ENCODE results near the gene DCK. TPM values are rescaled to one million over a fixed set of nuclear protein-coding genes. Genes with fewer than 3 reads are reported as not detected.

DCK gene
- total RNA-seq (2014; rRNA removed; shearing (Covaris generic)), result 32.6 and 33.1 TPM in 2 replicates
- polyA plus RNA-seq (2016; fragmentation: Nextera tagmentation; extraction: Ambion mirVana), result 40.3 and 40.6 TPM in 2 replicates

DNA sequence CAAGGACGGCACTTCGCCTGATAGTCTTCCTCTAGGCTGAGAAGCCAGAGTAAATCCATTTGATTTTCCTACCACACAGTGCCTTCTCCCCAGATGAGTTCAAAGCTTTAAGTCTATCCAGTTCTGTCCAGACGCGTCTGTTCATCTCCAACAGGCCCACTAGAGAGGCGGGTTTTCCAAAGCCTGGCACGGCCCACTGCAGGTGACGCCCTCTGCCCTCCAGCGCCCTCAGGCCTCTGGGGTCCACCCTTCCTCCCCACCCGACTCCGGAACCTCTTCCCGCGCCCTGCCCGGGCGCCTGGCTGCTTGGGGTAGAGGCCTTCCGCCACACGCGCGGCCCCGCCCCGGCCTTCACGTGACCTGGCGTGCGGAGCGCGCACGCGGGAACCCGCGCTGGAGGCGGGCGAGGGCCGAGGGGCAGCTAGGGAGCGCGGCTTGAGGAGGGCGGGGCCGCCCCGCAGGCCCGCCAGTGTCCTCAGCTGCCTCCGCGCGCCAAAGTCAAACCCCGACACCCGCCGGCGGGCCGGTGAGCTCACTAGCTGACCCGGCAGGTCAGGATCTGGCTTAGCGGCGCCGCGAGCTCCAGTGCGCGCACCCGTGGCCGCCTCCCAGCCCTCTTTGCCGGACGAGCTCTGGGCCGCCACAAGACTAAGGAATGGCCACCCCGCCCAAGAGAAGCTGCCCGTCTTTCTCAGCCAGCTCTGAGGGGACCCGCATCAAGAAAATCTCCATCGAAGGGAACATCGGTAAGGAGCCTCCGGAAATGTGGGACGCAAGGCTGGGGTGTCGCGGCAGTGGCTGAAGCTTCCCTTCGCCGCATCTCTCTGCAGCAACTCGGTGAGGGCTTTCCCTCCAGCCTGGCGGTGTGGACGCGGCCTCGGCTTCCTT lies at the start of gene DCK:
TSS of gene DCK (plus strand) at position 469 of the 888 bp plus-strand sequence. CDS start at position 656, 187 bp downstream.
- Histone ChIP-seq H3K9me2 (ENCODE audit: insufficient read depth) (no peaks in the 10 kb centered on the region), H4K20me1 (ENCODE audit: insufficient read depth) (no peaks in the 10 kb centered on the region), H3K27me3 (replicated peaks; ENCODE audit: insufficient read depth) (no peaks in the 10 kb centered on the region), H3K36me3 (ENCODE audit: low read depth) (0 out of 2 replicates have a peak, but pooled peaks cover 5% of the 10 kb centered on the region), H3K9ac (peak within 1 kb of the TSS; percentile 88), H3F3A (ENCODE audit: insufficient read depth) (peaks cover 24% of the 10 kb centered on the region; the same call in 1 of the 2 replicates), H3K4me1 (ENCODE audit: insufficient read depth) (peaks cover 24% of the 10 kb centered on the region), H3K4me3 (peak within 1 kb of the TSS; percentile 90), H3K4me2 (ENCODE audit: unreplicated experiment) (peak within 1 kb of the TSS; percentile 93), H2AFZ (peak within 1 kb of the TSS; percentile 94), H3K9me3 (ENCODE audit: low read depth) (no peaks in the 10 kb centered on the region), H3K79me2 (ENCODE audit: insufficient read depth) (peaks cover 47% of the 10 kb centered on the region), H3K27ac (peak within 1 kb of the TSS; percentile 83)
- in situ Hi-C loops (cut with MboI), result no loop called here
- peak; percentile 96 for DNase-seq
- 0 to 1% methylated on average over 51 to 61 of the region's 74 CpGs for WGBS, 2 experiments (ENCODE audit: low coverage in 1 of 2, low lambda C conversion rate in 2 of 2, missing lambda C conversion rate in 2 of 2)
- TF ChIP-seq EZH2 (IDR thresholded peaks at IDR 0.05; ENCODE audit: insufficient read depth, poor library complexity, severe bottlenecking) (no peak), EZH2phosphoT487 (IDR thresholded peaks at IDR 0.05; ENCODE audit: insufficient read depth, low read depth) (no peak)

DNA sequence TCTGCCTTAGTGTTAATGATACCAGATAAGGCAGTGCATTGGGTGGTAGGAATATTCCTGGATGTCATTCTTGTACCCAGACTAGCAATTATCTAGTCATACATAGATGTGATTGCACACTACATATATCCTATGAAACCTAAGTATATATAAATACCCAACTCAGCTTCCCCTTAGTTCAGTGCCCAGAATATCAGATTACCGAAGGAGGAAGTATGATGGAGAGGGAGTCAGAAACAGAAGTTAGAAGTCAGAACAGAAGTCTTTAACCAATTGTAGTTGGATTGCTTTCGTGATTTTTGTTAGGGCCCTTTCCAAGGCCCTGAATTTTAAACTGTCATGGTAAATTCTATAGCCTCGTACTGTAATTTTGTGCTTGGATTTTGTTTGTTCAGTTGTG lies 48.4 kb upstream of the DCK start:
- peaks cover 13% of the 10 kb centered on the region for H3F3A ChIP-seq (ENCODE audit: insufficient read depth)
- H2AFZ ChIP-seq, result no peak overlapping the region
- DNase-seq, result no peak
- H3K9ac ChIP-seq, result no peak overlapping the region
- peaks cover 10% of the 10 kb centered on the region for H3K4me1 ChIP-seq (ENCODE audit: insufficient read depth)
- H3K36me3 ChIP-seq (ENCODE audit: low read depth), result no peaks in the 10 kb centered on the region
- peaks cover 100% of the 10 kb centered on the region for H3K79me2 ChIP-seq (ENCODE audit: insufficient read depth)
- no peak overlapping the region for H3K4me3 ChIP-seq
- H3K9me2 ChIP-seq (ENCODE audit: insufficient read depth), result no peaks in the 10 kb centered on the region
- 48 to 51% methylated on average over 3 of the region's 3 CpGs for WGBS, 2 experiments (ENCODE audit: low coverage in 1 of 2, low lambda C conversion rate in 2 of 2, missing lambda C conversion rate in 2 of 2)
- peak overlapping the region; percentile 18 for H3K4me2 ChIP-seq (ENCODE audit: unreplicated experiment)
- in situ Hi-C loops (cut with MboI), result no loop called here
- H3K9me3 ChIP-seq (ENCODE audit: low read depth), result no peaks in the 10 kb centered on the region
- H3K27ac ChIP-seq, result peak overlapping the region; percentile 18; the same call in 1 of the 2 replicates
- no peaks in the 10 kb centered on the region for H3K27me3 ChIP-seq (replicated peaks; ENCODE audit: insufficient read depth)
- no peaks in the 10 kb centered on the region; the same call in 1 of the 2 replicates for H4K20me1 ChIP-seq (ENCODE audit: insufficient read depth)
- TF ChIP-seq EZH2 (IDR thresholded peaks at IDR 0.05; ENCODE audit: insufficient read depth, poor library complexity, severe bottlenecking) (no peak), EZH2phosphoT487 (IDR thresholded peaks at IDR 0.05; ENCODE audit: insufficient read depth, low read depth) (no peak)

DNA sequence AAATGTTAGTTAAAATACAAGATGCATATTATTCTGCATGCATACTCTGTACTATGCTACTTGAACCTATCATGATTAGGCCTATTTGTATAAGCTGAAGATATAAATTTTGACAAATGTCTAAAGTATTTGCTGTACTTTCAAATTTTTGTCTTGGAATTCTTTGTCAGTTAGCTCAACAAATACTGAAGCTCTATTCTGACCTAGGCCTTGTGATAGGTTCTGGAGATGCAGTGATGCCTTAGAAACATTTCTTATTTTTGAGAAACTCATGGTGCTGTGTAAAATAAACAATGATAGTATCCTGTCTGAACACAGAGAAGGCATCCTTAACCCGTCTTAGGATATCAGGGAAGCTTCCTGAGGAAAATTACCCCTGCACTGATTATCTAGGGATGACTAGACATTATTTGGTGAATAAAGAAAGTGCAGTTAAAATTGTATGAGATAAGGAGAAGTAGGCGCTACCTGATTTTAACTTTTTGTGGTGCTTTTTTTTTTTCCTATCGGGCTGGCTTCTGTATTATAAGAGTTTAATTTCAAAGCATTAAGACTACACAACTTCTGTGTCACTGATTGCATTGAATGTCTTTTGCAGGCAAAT lies 47.9 kb upstream of the DCK start:
- H3K9me2 ChIP-seq (ENCODE audit: insufficient read depth), result no peaks in the 10 kb centered on the region
- peaks cover 100% of the 10 kb centered on the region for H3K79me2 ChIP-seq (ENCODE audit: insufficient read depth)
- no peak overlapping the region for H2AFZ ChIP-seq
- no peaks in the 10 kb centered on the region for H3K27me3 ChIP-seq (replicated peaks; ENCODE audit: insufficient read depth)
- TF ChIP-seq EZH2 (IDR thresholded peaks at IDR 0.05; ENCODE audit: insufficient read depth, poor library complexity, severe bottlenecking) (no peak), EZH2phosphoT487 (IDR thresholded peaks at IDR 0.05; ENCODE audit: insufficient read depth, low read depth) (no peak)
- H3K27ac ChIP-seq, result peak overlapping the region; percentile 18
- no peaks in the 10 kb centered on the region; the same call in 1 of the 2 replicates for H4K20me1 ChIP-seq (ENCODE audit: insufficient read depth)
- H3K4me1 ChIP-seq (ENCODE audit: insufficient read depth), result peaks cover 10% of the 10 kb centered on the region
- H3K9me3 ChIP-seq (ENCODE audit: low read depth), result no peaks in the 10 kb centered on the region
- H3K9ac ChIP-seq, result peak overlapping the region; percentile 8; the same call in 1 of the 2 replicates
- in situ Hi-C loops (cut with MboI), result no loop called here
- no peak overlapping the region for H3K4me3 ChIP-seq
- peak overlapping the region; percentile 18 for H3K4me2 ChIP-seq (ENCODE audit: unreplicated experiment)
- DNase-seq, result peak; percentile 36
- H3F3A ChIP-seq (ENCODE audit: insufficient read depth), result peaks cover 13% of the 10 kb centered on the region
- no peaks in the 10 kb centered on the region for H3K36me3 ChIP-seq (ENCODE audit: low read depth)
- 96% methylated on average over 3 of the region's 3 CpGs for WGBS, 2 experiments (ENCODE audit: low coverage in 1 of 2, low lambda C conversion rate in 2 of 2, missing lambda C conversion rate in 2 of 2)

DNA sequence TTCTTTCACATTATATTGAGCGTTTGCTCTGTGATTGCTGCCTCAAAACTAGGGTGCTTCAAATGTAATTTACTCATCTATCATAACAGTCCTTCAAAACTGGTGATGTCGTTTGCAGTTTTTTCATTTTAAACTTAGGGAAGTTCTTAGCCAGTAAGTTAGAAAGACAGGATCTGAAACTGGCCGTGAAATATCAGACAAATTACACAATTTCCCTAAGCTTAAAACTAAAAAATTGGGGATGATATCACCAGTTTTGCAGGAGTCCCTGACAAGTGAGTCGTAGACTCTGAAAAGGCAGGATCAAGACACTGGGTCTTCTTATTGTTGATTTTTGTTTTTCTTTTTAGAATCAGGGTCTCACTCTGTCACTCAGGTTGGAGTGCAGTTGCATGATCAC lies 46.5 kb upstream of the DCK start:
- no peak overlapping the region for H3K27ac ChIP-seq
- peaks cover 100% of the 10 kb centered on the region for H3K79me2 ChIP-seq (ENCODE audit: insufficient read depth)
- no peaks in the 10 kb centered on the region for H3K9me2 ChIP-seq (ENCODE audit: insufficient read depth)
- TF ChIP-seq EZH2 (IDR thresholded peaks at IDR 0.05; ENCODE audit: insufficient read depth, poor library complexity, severe bottlenecking), result no peak
- no peak for TF ChIP-seq EZH2phosphoT487 (IDR thresholded peaks at IDR 0.05; ENCODE audit: insufficient read depth, low read depth)
- no peaks in the 10 kb centered on the region; the same call in 1 of the 2 replicates for H4K20me1 ChIP-seq (ENCODE audit: insufficient read depth)
- H3K9ac ChIP-seq, result no peak overlapping the region
- peaks cover 10% of the 10 kb centered on the region for H3K4me1 ChIP-seq (ENCODE audit: insufficient read depth)
- 96% methylated on average over 4 of the region's 4 CpGs for WGBS, 2 experiments (ENCODE audit: low coverage in 1 of 2, low lambda C conversion rate in 2 of 2, missing lambda C conversion rate in 2 of 2)
- H3K36me3 ChIP-seq (ENCODE audit: low read depth), result no peaks in the 10 kb centered on the region
- no peaks in the 10 kb centered on the region for H3K27me3 ChIP-seq (replicated peaks; ENCODE audit: insufficient read depth)
- no peaks in the 10 kb centered on the region for H3K9me3 ChIP-seq (ENCODE audit: low read depth)
- in situ Hi-C loops (cut with MboI), result no loop called here
- DNase-seq, result peak; percentile 7
- H3F3A ChIP-seq (ENCODE audit: insufficient read depth), result peaks cover 13% of the 10 kb centered on the region
- H3K4me2 ChIP-seq (ENCODE audit: unreplicated experiment), result no peak overlapping the region
- no peak overlapping the region for H3K4me3 ChIP-seq
- no peak overlapping the region for H2AFZ ChIP-seq
